ENCODE measurements around the gene QPRT. TPM values are rescaled to one million over a fixed set of nuclear protein-coding genes. Genes with fewer than 3 reads are reported as not detected.

QPRT gene
- total RNA-seq, 1 experiment from 2014 or later: 310 TPM

Other genes with a start within 250 kb of the QPRT start
- gene BOLA2, start 224.8 kb upstream of the QPRT start, total RNA-seq (2021): 22.6 and 24.8 TPM in 2 replicates
- gene SLX1B, start 224.6 kb upstream of the QPRT start, total RNA-seq (2021): 94.6 and 149 TPM in 2 replicates
- gene SULT1A4, start 219.3 kb upstream of the QPRT start, total RNA-seq (2021): 11.1 and 16.7 TPM in 2 replicates
- 108 and 166 TPM in 2 replicates for gene NPIPB12, start 172.8 kb upstream of the QPRT start, total RNA-seq (2021)
- 0.15 and 0.17 TPM in 2 replicates for gene SPN, start 15.9 kb upstream of the QPRT start, total RNA-seq (2021)
- gene C16orf54, start 66.8 kb downstream of the QPRT start, total RNA-seq (2021): not detected in 2 replicates
- gene ZG16, start 99.1 kb downstream of the QPRT start, total RNA-seq (2021): 0.13 and 0.26 TPM in 2 replicates
- gene KIF22, start 111.6 kb downstream of the QPRT start, total RNA-seq (2021): 179 and 195 TPM in 2 replicates
- gene MAZ, start 127.3 kb downstream of the QPRT start, total RNA-seq (2021): 463 and 481 TPM in 2 replicates
- gene PRRT2, start 133.0 kb downstream of the QPRT start, total RNA-seq (2021): 4.9 and 6.3 TPM in 2 replicates
- 27.5 and 44.6 TPM in 2 replicates for gene PAGR1, start 137.0 kb downstream of the QPRT start, total RNA-seq (2021)
- gene MVP, start 141.3 kb downstream of the QPRT start, total RNA-seq (2021): 197 and 208 TPM in 2 replicates
- gene CDIPT, start 184.0 kb downstream of the QPRT start, total RNA-seq (2021): 90.6 and 133 TPM in 2 replicates
- 46.5 and 64.0 TPM in 2 replicates for gene SEZ6L2, start 220.4 kb downstream of the QPRT start, total RNA-seq (2021)
- 8.3 and 11.3 TPM in 2 replicates for gene ASPHD1, start 221.3 kb downstream of the QPRT start, total RNA-seq (2021)
- gene KCTD13, start 247.0 kb downstream of the QPRT start, total RNA-seq (2021): 52.7 and 72.0 TPM in 2 replicates